Activated B cell treated with CpG ODN at 0.5 μM for 24 hours (primary cell): ENCODE results near the gene RPL22. TPM values are rescaled to one million over a fixed set of nuclear protein-coding genes. Genes with fewer than 3 reads are reported as not detected.
A peak's percentile ranks its signal among the peaks of the same experiment; 100 is the strongest.

ENCODE experiments used
- ATAC-seq: fragments of 200-7000 bp; cut with Tn5 transposase; one replicate; pipeline ENCODE4 v1.10.0; 2021; ENCODE audit warnings: low read depth, mild to moderate bottlenecking, moderate library complexity
- CTCF ChIA-PET: fragments of 350-600 bp; sonication (Branson Sonifier 250); formaldehyde crosslinking; loops from one replicate; lab custom pipeline; 2021; ENCODE audit warnings: antibody characterized with exemption; lab: Charles Lee
- POLR2A ChIA-PET: fragments of 350-600 bp; sonication (Branson Sonifier 250); formaldehyde crosslinking; loops from one replicate; lab custom pipeline; 2021; ENCODE audit warnings: antibody characterized with exemption; lab: Charles Lee
- DNase-seq: peaks from one replicate; pipeline ENCODE4 v3.0.0; 2022
- H3K27ac Mint-ChIP-seq: one replicate; pipeline ENCODE4 v1.8.0; 2020; ENCODE audit warnings: mixed read lengths
- H3K27me3 Mint-ChIP-seq: one replicate; pipeline ENCODE4 v1.8.0; 2021; ENCODE audit warnings: mixed read lengths
- H3K36me3 Mint-ChIP-seq: one replicate; pipeline ENCODE4 v1.8.0; 2021; ENCODE audit warnings: low read depth, mixed read lengths
- H3K4me1 Mint-ChIP-seq: one replicate; pipeline ENCODE4 v1.8.0; 2021; ENCODE audit warnings: mixed read lengths
- H3K4me3 Mint-ChIP-seq: one replicate; pipeline ENCODE4 v1.8.0; 2020; ENCODE audit warnings: mild to moderate bottlenecking, mixed read lengths
- H3K9me3 Mint-ChIP-seq: one replicate; pipeline ENCODE4 v1.8.0; 2020; ENCODE audit warnings: mixed read lengths
- CTCF ChIP-seq: fragments of 200-600 bp; IDR thresholded peaks from one replicate; pipeline ENCODE4 v1.8.0; 2022; ENCODE audit warnings: antibody characterized with exemption, mild to moderate bottlenecking
- intact Hi-C: fragments of 100-400 bp; cut with micrococcal nuclease; formaldehyde crosslinking; loops from one replicate; pipeline ENCODE4 v1.15.1; 2024
- total RNA-seq: library from RNA; stranded (reverse); gene quantifications from 2 replicates; pipeline ENCODE4 v1.2.3, GENCODE V29; 2022

The RPL22 gene
- total RNA-seq, 1 donor from 2014 or later: 621 TPM

- no peaks in the 10 kb centered on the region for H3K36me3 Mint-ChIP-seq
- POLR2A ChIA-PET: interaction anchor here (0.7 kb wide), 1 partner anchor 148 kb away, joined by 3 read pairs; the partner anchor contains the start of gene ACOT7
- ATAC-seq (no peak), DNase-seq (no peak)
- no peak overlapping the region for H3K27ac Mint-ChIP-seq
- CTCF ChIA-PET: interaction anchor here (0.9 to 3.8 kb wide), 10 partner anchors 17 to 195 kb away, joined by 3 to 32 read pairs (median 5); no protein-coding TSS in a partner anchor
- no peak for TF ChIP-seq CTCF
- H3K27me3 Mint-ChIP-seq: peaks cover 42% of the 10 kb centered on the region
- no peak overlapping the region for H3K4me3 Mint-ChIP-seq
- H3K9me3 Mint-ChIP-seq: no peaks in the 10 kb centered on the region
- peaks cover 15% of the 10 kb centered on the region for H3K4me1 Mint-ChIP-seq
- intact Hi-C loops: loop anchor here (1.0 to 10.0 kb wide), 9 partner anchors 47 to 731 kb away; partner anchors contain the start of gene RPL22
These were observed 46.6 kb upstream of the RPL22 start for GRCh38 chr1:6245869-6246496.

- no peaks in the 10 kb centered on the region for H3K36me3 Mint-ChIP-seq
- CTCF ChIA-PET: interaction anchor here (0.6 to 3.8 kb wide), 9 partner anchors 9 to 193 kb away, joined by 3 to 32 read pairs (median 3); partner anchors contain the start of genes ICMT and RNF207
These were observed 45.9 kb upstream of the RPL22 start for GRCh38 chr1:6245086-6245868.

GRCh38 chr1:6244401-6245049 lies 45.1 kb upstream of the RPL22 start:
- Mint-ChIP-seq H3K4me3 (no peak overlapping the region), H3K4me1 (peaks cover 15% of the 10 kb centered on the region), H3K36me3 (no peaks in the 10 kb centered on the region), H3K27ac (no peak overlapping the region), H3K27me3 (peaks cover 40% of the 10 kb centered on the region), H3K9me3 (no peaks in the 10 kb centered on the region)
- no peak for DNase-seq
- POLR2A ChIA-PET: no interaction called here
- intact Hi-C loops: loop anchor here (2.0 to 10.0 kb wide), 5 partner anchors 46 to 730 kb away; partner anchors contain the start of gene RPL22
- no peak for TF ChIP-seq CTCF
- ATAC-seq: no peak
- CTCF ChIA-PET: interaction anchor here (0.6 to 1.0 kb wide), 5 partner anchors 8 to 136 kb away, joined by 3 to 6 read pairs (median 3); partner anchors contain the start of genes ICMT and RNF207

More at GRCh38 chr1:6245086-6245868, 45.9 kb upstream of the RPL22 start:
- H3K4me3 Mint-ChIP-seq: no peak overlapping the region
- peaks cover 40% of the 10 kb centered on the region for H3K27me3 Mint-ChIP-seq
- ATAC-seq (peak; percentile 84), DNase-seq (peak; percentile 78)
- H3K27ac Mint-ChIP-seq: no peak overlapping the region
- intact Hi-C loops: loop anchor here (2.0 to 10.0 kb wide), 5 partner anchors 46 to 730 kb away; partner anchors contain the start of gene RPL22
- POLR2A ChIA-PET: no interaction called here
- peaks cover 15% of the 10 kb centered on the region for H3K4me1 Mint-ChIP-seq
- H3K9me3 Mint-ChIP-seq: no peaks in the 10 kb centered on the region
- TF ChIP-seq CTCF: no peak

- no peaks in the 10 kb centered on the region for H3K9me3 Mint-ChIP-seq
- no peak for TF ChIP-seq CTCF
- H3K4me3 Mint-ChIP-seq: no peak within 1 kb of the TSS
- intact Hi-C loops: loop anchor here (2.0 to 10.0 kb wide), 5 partner anchors 45 to 729 kb away; partner anchors contain the start of gene RPL22
- ATAC-seq: no peak
- CTCF ChIA-PET: no interaction called here
- peaks cover 15% of the 10 kb centered on the region for H3K4me1 Mint-ChIP-seq
- no peak for DNase-seq
- POLR2A ChIA-PET: no interaction called here
- no peaks in the 10 kb centered on the region for H3K36me3 Mint-ChIP-seq
- no peak within 1 kb of the TSS for H3K27ac Mint-ChIP-seq
- H3K27me3 Mint-ChIP-seq: peaks cover 44% of the 10 kb centered on the region
These were observed 44.6 kb upstream of the RPL22 start, which contains the start of gene HES3 for GRCh38 chr1:6243993-6244392. Gene HES3 (plus strand): TSS chr1:6244179. CDS start chr1:6244366, 187 bp downstream.
